Stomach (tissue), 9 donors: ENCODE results near the gene NRSN2. TPM values are rescaled to one million over a fixed set of nuclear protein-coding genes. Genes with fewer than 3 reads are reported as not detected.

Experiments used
- DNase-seq, 2 donors: peaks; one replicate each; pipeline versions ENCODE4 v3.0.0 to v3.0.0-alpha.2; 2013 to 2019
- H3K27ac ChIP-seq, 5 donors: fragments of 200-600 bp in 4 of 5; sonication (generic) in 4 of 5; one replicate each; pipeline ENCODE4 v1.5.1; 2013 to 2019; ENCODE audit warnings: mild to moderate bottlenecking in 1 of 5, moderate library complexity in 1 of 5
- H3K27me3 ChIP-seq, 3 donors: fragments of 200-600 bp; sonication (generic); one replicate each; pipeline ENCODE4 v1.5.1; 2017 to 2019; ENCODE audit warnings: mixed run types in 1 of 3
- H3K36me3 ChIP-seq, 4 donors: fragments of 200-600 bp; sonication (generic); 1 replicate in 3 of 4; 2 replicates in 1 of 4; pipeline ENCODE4 v1.5.1; 2016 to 2019
- H3K4me1 ChIP-seq, 4 donors: fragments of 200-600 bp; sonication (generic); one replicate each; pipeline ENCODE4 v1.5.1; 2016 to 2019
- H3K4me3 ChIP-seq, 4 donors: fragments of 200-600 bp; sonication (generic) in 3 of 4; one replicate each; pipeline ENCODE4 v1.5.1; 2016 to 2019; ENCODE audit warnings: mild to moderate bottlenecking in 1 of 4
- H3K9me3 ChIP-seq, 4 donors: fragments of 200-600 bp; sonication (generic); one replicate each; pipeline ENCODE4 v1.5.1; 2016 to 2019
- CTCF ChIP-seq, 7 experiments: fragments of 450-650 bp in 4 of 7; fragments of 200-600 bp in 3 of 7; sonication (generic) in 3 of 7; IDR thresholded peaks; one replicate each; pipeline ENCODE4 v1.5.1; 2016 to 2019; ENCODE audit warnings: antibody characterized with exemption in 7 of 7, control low read depth in 2 of 7, mild to moderate bottlenecking in 1 of 7
- EP300 ChIP-seq: sonication (generic); formaldehyde crosslinking; IDR thresholded peaks from one replicate; pipeline ENCODE4 v1.6.1; 2017; ENCODE audit warnings: antibody characterized with exemption
- POLR2A ChIP-seq, 4 donors: fragments of 450-650 bp; IDR thresholded peaks; one replicate each; pipeline ENCODE4 v1.6.1; 2016; ENCODE audit warnings: antibody characterized with exemption in 4 of 4, control low read depth in 2 of 4, mild to moderate bottlenecking in 1 of 4, moderate library complexity in 1 of 4
- POLR2AphosphoS5 ChIP-seq, 3 donors: sonication (generic); formaldehyde crosslinking; IDR thresholded peaks; one replicate each; pipeline ENCODE4 v1.6.1; 2016; ENCODE audit warnings: antibody characterized with exemption in 3 of 3
- WGBS, 5 donors: extraction: QIAGEN DNeasy Blood & Tissue Kit in 3 of 5; methylation state at CpG; one replicate each; pipeline versions ENCODE4 v1.1.5 to v1.1.7; 2013 to 2018; 5-methylcytosine and 5-hydroxymethylcytosine counted together
- intact Hi-C: fragments of 100-400 bp; cut with DNase I; formaldehyde crosslinking; loops from one replicate; pipeline ENCODE4 v1.15.1; 2023; ENCODE audit warnings: low total_unique reads
- polyA plus RNA-seq, 3 donors: library from polyadenylated mRNA; stranded (reverse); fragments of 200-250 nt; gene quantifications; one replicate each; pipeline ENCODE4 v1.2.3, GENCODE V29; 2013
- total RNA-seq, 5 donors: library from RNA; depleted of rRNA; stranded (reverse); fragments of >200 nt; gene quantifications; one replicate each; pipeline versions ENCODE4 v1.1.0 to v1.2.3, GENCODE V29; 2014 to 2016
- donor health status: healthy with polysubstance abuse.
- donor health status: Bipolar disorder and iron deficiency.
- donor health status: healthy.

The NRSN2 gene
- total and polyA plus RNA-seq, 8 donors: 0.89 to 36.5 (median 17.7) TPM

- H3K27me3 ChIP-seq: no peaks in the 10 kb centered on the region
- H3K36me3 ChIP-seq: no peaks in the 10 kb centered on the region
- peak overlapping the region in 3 of 5 donors; percentile 46 to 99 (median 95) for H3K27ac ChIP-seq
- peak overlapping the region; percentile 76 to 97 (median 86) for H3K4me3 ChIP-seq
- DNase-seq: peak in 1 of 2 donors; percentile 44
- H3K4me1 ChIP-seq: peaks cover 29 to 46% (median 44%) of the 10 kb centered on the region in 4 donors
- no peak for TF ChIP-seq CTCF (IDR thresholded peaks at IDR 0.05)
- no peak for TF ChIP-seq POLR2A (IDR thresholded peaks at IDR 0.05)
- no peak for TF ChIP-seq EP300
- TF ChIP-seq POLR2AphosphoS5 (IDR thresholded peaks at IDR 0.05): no peak
- WGBS, 5 donors: 36 to 48% (median 43%) methylated on average over 10 of the region's 10 CpGs
- intact Hi-C loops: no loop called here
- H3K9me3 ChIP-seq: no peaks in the 10 kb centered on the region
Measured at GRCh38 chr20:300345-300990, 46.4 kb upstream of the NRSN2 start.

GRCh38 chr20:301886-302848, 44.7 kb upstream of the NRSN2 start:
- TF ChIP-seq POLR2AphosphoS5 (IDR thresholded peaks at IDR 0.05) (no peak), EP300 (no peak), POLR2A (IDR thresholded peaks at IDR 0.05) (no peak), CTCF (IDR thresholded peaks at IDR 0.05) (no peak)
- no peak for DNase-seq
- Histone ChIP-seq H3K4me3 (peak overlapping the region in 1 of 4 donors; percentile 81), H3K9me3 (no peaks in the 10 kb centered on the region), H3K36me3 (no peaks in the 10 kb centered on the region), H3K27me3 (no peaks in the 10 kb centered on the region), H3K4me1 (peaks cover 23 to 36% (median 34%) of the 10 kb centered on the region in 4 donors), H3K27ac (no peak overlapping the region)
- 75 to 82% (median 78%) methylated on average over 13 of the region's 13 CpGs for WGBS, 5 donors
- intact Hi-C loops: no loop called here

- DNase-seq: no peak
- intact Hi-C loops: no loop called here
- Histone ChIP-seq H3K4me3 (no peak overlapping the region), H3K27ac (no peak overlapping the region), H3K4me1 (peaks cover 7 to 31% (median 21%) of the 10 kb centered on the region in 4 donors), H3K36me3 (no peaks in the 10 kb centered on the region), H3K27me3 (no peaks in the 10 kb centered on the region), H3K9me3 (no peaks in the 10 kb centered on the region)
- TF ChIP-seq POLR2AphosphoS5 (IDR thresholded peaks at IDR 0.05) (no peak), POLR2A (IDR thresholded peaks at IDR 0.05) (no peak), CTCF (IDR thresholded peaks at IDR 0.05) (no peak), EP300 (no peak)
- 64 to 84% (median 72%) methylated on average over 11 of the region's 11 CpGs for WGBS, 5 donors
Measured at GRCh38 chr20:305745-306144, 41.2 kb upstream of the NRSN2 start.

- Histone ChIP-seq H3K27ac (no peak overlapping the region), H3K9me3 (no peaks in the 10 kb centered on the region), H3K27me3 (no peaks in the 10 kb centered on the region), H3K36me3 (no peaks in the 10 kb centered on the region), H3K4me3 (no peak overlapping the region), H3K4me1 (peaks cover 0 to 24% (median 13%) of the 10 kb centered on the region in 4 donors)
- no peak for DNase-seq
- TF ChIP-seq POLR2AphosphoS5 (IDR thresholded peaks at IDR 0.05): no peak
- no peak for TF ChIP-seq EP300
- no peak for TF ChIP-seq POLR2A (IDR thresholded peaks at IDR 0.05)
- TF ChIP-seq CTCF (IDR thresholded peaks at IDR 0.05): no peak
- intact Hi-C loops: no loop called here
- WGBS, 5 donors: 61 to 78% (median 67%) methylated on average over 6 to 7 of the region's 7 CpGs
Measured at GRCh38 chr20:308427-309038, 38.4 kb upstream of the NRSN2 start.
